ENCODE data around the gene CLDN6. TPM values are rescaled to one million over a fixed set of nuclear protein-coding genes. Genes with fewer than 3 reads are reported as not detected.

The CLDN6 gene
- total and polyA plus RNA-seq, 9 of the 15 experiments (the other 6 are each of a cell fraction or from before 2014, with no cell fraction given), result 0.22 to 0.75 (median 0.38) TPM; not detected in 3

GRCh38 chr16:3023669-3024478 is 5.9 kb upstream of the CLDN6 start, which contains the start of the genes HCFC1R1 and THOC6 (continued):
- peak; percentile 99 for TF ChIP-seq ETS1 (conservative IDR thresholded peaks at IDR 0.05; ENCODE audit: control insufficient read depth, low read depth, low read length)
- TF ChIP-seq ZNF584 (CRISPR knock-in tag; IDR thresholded peaks at IDR 0.05; ENCODE audit: low read depth), result 0 out of 2 replicates have a peak, but pooled peaks have one; percentile 45
- no peak for TF ChIP-seq ZNF133 (CRISPR knock-in tag; IDR thresholded peaks at IDR 0.05)
- TF ChIP-seq CXXC5 (CRISPR knock-in tag; IDR thresholded peaks at IDR 0.05), result peak; percentile 100
- no peak for TF ChIP-seq FOXM1 (IDR thresholded peaks at IDR 0.05; ENCODE audit: low read depth)
- peak; percentile 72; the same call in 1 of the 2 replicates for TF ChIP-seq FOXM1 (CRISPR knock-in tag; IDR thresholded peaks at IDR 0.05; ENCODE audit: low read depth)
- TF ChIP-seq CREB1 (IDR thresholded peaks at IDR 0.05), result peak; percentile 90
- TF ChIP-seq CREB1 (CRISPR knock-in tag; IDR thresholded peaks at IDR 0.05), result peak; percentile 93
- peak; percentile 62; the same call in 1 of the 2 replicates for TF ChIP-seq ZSCAN29 (IDR thresholded peaks at IDR 0.05)
- TF ChIP-seq HINFP (tag; conservative IDR thresholded peaks at IDR 0.05; ENCODE audit: low read depth), result no peak
- peak; percentile 52; the same call in 1 of the 2 replicates for TF ChIP-seq ESRRB (CRISPR knock-in tag; IDR thresholded peaks at IDR 0.05; ENCODE audit: borderline replicate concordance)
- TF ChIP-seq FOXP1 (CRISPR knock-in tag; IDR thresholded peaks at IDR 0.05), result no peak
- TF ChIP-seq SMAD4 (CRISPR knock-in tag; conservative IDR thresholded peaks at IDR 0.05), result peak; percentile 55; the same call in 1 of the 2 replicates
- peak; percentile 94 to 96 for TF ChIP-seq MNT (conservative IDR thresholded peaks at IDR 0.05)
- TF ChIP-seq POLR2A (conservative IDR thresholded peaks at IDR 0.05), result peak; percentile 95
- peak; percentile 90 for TF ChIP-seq ARID4B (CRISPR knock-in tag; IDR thresholded peaks at IDR 0.05)
- TF ChIP-seq HIVEP1 (CRISPR knock-in tag; IDR thresholded peaks at IDR 0.05), result no peak
- peak; percentile 95 for TF ChIP-seq RBFOX2 (IDR thresholded peaks at IDR 0.05; ENCODE audit: low read depth, low read length)
- peak; percentile 51; the same call in 1 of the 2 replicates for TF ChIP-seq GTF2F1 (IDR thresholded peaks at IDR 0.05; ENCODE audit: low read depth, low read length)

Measured in K562 (cell line).